GM18868 (cell line): ENCODE data around the gene ROBO2.

Experiments used
- ATAC-seq: cut with Tn5 transposase; IDR thresholded peaks from one replicate; pipeline ENCODE4 v1.9.1; 2021; ENCODE audit warnings: mild to moderate bottlenecking, moderate library complexity; ENCODE audit not compliant: unreplicated experiment

ROBO2 gene

GRCh38 chr3:77188210-77188609 lies 148.3 kb downstream of the ROBO2 start:
- ATAC-seq = no peak

DNA sequence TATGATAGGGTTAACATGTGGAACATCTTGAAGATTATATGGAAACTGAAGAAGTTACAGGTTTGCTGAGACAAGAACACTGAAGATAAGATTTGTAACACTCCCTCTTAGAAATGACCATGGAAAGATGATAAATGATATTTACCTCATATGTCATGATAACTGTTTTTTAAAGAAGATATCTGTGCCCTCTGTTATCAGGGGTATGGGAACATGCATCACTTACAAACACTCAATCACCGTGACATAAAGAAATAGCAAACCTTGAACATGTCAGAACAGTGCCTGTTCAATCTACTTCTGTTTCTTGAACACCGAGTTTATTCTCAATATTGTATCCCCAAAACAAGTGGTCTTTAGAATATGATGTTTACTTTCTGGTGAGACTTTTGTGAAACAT lies 149.4 kb downstream of the ROBO2 start:
- ATAC-seq = no peak

- ATAC-seq = no peak
Observed at GRCh38 chr3:77189684-77190083, 149.8 kb downstream of the ROBO2 start.

- no peak for ATAC-seq
Observed at GRCh38 chr3:77190374-77190773, 150.5 kb downstream of the ROBO2 start.

DNA sequence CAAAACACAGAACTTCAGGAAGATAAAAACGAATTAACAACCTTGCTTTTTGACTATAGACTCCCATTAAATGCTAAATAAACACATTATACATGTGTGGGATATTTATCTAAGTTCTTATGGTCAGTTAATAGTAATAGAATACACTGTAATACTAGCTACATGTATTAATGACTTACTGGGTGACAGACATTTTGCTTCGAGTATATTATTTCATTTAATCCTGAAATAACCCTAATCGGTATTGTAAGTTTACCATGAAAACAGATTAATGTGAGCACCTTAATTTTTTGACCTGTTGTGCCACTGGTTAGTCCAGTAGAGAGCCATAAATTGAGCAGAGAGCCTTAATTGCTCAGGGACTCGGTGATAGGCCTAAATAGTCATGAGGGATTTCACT lies 151.1 kb downstream of the ROBO2 start:
- no peak for ATAC-seq

DNA sequence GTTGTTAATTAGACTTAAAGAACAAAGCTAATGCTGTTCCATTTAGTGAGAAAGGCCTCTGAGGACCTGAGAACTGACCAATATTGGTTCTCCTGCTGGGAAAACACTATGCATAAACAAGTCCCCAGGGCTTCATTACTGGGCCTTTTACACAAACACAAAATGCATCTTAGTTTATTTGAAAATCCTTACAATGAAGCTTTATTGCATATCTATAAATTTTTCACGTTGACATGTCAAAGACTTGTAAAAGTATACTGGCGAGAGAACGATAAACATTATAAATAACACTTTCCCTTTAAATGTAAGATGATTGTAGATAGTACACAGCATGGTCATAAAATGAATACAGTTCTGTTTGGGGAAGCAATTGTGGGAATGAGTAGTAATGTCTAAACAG lies 151.7 kb downstream of the ROBO2 start:
- ATAC-seq = no peak

DNA sequence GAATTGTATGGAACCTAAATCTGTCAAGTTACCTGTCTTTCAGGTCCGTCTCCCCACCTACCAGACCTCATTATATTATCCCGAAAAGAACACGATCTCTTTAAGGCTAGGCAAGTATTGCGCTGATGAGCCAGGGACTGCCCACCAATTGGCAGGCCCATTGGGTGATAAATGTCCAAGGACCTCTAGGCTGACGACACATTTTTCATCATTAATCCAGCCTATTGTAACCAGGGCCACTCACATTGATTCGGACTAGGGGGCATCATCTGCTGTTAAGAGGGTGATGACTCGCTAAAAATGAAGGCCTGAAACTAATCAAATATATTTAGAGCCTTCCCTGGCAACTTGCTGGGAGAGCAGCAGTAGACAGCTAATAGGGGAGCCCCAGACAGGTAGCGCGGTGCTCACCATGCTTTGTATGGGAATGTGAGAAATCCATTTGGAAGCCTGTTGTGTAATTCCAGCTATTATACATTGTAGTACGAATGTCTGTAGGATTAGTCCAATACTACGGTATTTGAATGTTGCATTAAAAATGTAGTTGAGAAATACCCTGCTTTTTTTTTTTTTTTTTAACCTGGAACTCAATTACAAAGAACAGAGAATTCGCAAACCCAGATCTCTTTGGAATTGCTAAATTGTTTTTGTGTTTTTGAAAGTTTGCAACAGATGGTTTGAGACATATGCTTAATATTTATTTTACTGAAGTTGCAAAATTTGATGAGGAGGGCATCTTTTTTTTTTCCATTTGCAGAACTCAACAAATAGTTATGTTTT lies 156.1 kb downstream of the ROBO2 start:
- ATAC-seq = no peak

DNA sequence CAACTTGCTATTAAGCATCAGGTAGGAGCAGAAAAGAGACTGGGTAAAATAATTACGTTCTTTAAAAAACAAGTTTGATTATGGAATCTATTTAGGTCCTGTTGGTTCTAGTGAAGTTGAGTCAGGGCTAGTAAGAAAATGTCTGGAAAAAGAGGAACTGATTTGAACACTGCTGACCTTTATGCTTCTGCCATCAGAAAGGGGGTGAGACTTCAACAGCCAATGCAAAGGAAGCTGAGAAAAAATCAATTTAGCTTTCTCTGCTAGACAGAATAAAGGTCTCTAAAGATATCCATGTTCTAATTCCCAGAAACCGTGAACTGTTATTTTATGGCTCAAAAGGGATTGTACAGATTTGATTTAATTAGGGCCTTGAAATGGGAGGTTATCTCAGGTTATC lies 157.5 kb downstream of the ROBO2 start:
- ATAC-seq = no peak

DNA sequence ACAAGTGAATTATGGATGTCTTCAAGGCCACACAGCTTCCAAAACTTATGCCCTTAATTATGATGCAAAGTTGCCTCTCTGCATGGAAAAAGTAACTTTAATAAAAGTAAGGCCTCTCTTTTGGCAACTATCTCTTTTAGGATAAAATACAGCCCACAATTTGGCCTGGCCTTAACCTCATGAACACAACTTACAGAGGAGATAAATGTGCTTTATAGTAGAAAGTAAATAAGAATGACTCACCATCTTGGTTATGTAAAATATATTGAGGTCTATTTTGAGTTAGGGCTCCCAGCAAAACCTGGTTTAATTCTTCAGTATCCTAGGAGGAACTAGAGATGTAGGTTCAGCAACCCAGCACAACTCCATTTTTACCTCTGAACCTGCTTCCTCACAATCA lies 164.0 kb downstream of the ROBO2 start:
- ATAC-seq = no peak

GRCh38 chr3:77204788-77205187 lies 164.9 kb downstream of the ROBO2 start:
- ATAC-seq = no peak

GRCh38 chr3:77207753-77208152 lies 167.9 kb downstream of the ROBO2 start:
- ATAC-seq = no peak

DNA sequence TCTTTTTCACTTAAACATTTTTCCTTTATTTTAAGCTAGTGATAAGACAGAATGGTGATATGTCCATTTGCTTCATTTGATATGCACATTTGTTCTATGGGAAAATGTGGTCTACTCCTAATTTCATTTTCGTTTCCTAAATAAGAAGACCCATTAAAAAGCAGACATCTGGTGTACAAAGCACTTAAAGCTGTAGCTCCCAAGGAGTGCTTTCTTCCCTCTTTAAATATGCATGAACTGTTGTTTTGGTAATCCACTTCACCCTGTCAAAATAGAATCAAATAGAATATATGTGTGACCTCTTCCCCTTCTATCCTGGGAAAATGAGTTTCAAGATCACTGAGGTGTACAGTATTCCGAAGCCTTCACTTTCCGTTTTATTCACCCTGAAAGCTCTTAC lies 182.8 kb downstream of the ROBO2 start:
- ATAC-seq = no peak

DNA sequence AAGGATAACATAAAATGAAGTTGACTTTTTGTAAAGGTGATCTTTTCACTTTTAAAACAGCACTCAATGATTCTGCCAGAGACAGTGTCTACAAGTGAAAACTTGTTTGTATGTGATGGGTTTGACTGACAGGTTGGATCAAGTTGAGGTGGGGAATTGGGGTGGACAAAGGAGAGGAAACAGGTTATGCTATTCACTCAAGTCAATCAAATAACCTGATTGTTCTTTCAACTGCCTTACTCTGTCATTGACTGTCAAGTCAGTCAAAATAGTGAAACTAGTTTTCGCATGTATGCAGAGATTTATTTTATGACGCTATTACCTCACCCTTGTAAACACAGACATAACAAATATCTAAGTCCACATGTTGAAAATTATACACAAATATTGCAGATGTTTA lies 187.7 kb downstream of the ROBO2 start:
- no peak for ATAC-seq

- ATAC-seq = no peak
Observed at GRCh38 chr3:77232557-77232956, 192.7 kb downstream of the ROBO2 start.

GRCh38 chr3:77234004-77234403 lies 194.1 kb downstream of the ROBO2 start:
- ATAC-seq = no peak

- no peak for ATAC-seq
Observed at GRCh38 chr3:77236118-77236517, 196.2 kb downstream of the ROBO2 start.

DNA sequence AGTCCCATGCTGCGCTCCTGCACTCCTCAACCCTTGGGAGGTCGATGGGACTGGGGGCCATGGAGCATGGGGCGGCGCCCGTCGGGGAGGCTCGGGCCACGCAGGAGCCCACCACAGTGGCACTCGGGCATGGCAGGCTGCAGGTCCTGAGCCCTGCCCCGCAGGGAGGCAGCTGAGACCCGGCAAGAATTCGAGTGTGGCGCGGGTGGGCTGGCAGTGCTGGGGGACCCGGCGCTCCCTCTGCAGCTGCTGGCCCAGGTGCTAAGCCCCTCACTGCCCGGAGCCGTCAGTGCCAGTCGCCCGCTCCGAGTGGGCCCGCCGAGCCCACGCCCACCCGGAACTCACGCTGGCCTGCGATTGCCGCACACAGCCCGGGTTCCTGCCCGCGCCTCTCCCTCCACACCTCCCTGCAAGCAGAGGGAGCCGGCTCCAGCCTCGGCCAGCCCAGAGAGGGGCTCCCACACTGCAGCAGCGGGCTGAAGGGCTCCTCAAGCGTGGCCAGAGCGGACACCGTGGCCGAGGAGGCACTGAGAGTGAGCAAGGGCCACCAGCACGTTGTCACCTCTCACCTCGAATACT lies 200.3 kb downstream of the ROBO2 start:
- ATAC-seq = no peak

- no peak for ATAC-seq
Observed at GRCh38 chr3:77242371-77242770, 202.5 kb downstream of the ROBO2 start.

DNA sequence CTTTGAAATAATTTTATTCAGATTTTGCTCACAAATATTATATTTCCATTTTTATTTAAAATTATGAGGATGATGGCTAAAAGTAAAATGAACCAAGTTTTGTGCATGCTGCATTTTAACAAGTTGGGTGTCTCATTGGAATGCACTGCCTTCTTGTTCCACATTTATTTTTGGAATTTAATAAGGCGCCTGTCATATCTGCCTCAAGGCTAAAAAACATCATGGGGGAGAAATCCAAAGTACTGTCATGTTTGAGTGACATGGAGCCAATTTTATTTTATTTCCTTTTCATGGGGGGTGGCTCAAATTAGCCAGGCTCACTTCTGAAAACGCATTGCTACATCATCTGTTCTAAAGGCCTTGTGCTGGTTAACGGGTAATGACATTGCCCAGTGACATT lies 205.1 kb downstream of the ROBO2 start:
- ATAC-seq = no peak

DNA sequence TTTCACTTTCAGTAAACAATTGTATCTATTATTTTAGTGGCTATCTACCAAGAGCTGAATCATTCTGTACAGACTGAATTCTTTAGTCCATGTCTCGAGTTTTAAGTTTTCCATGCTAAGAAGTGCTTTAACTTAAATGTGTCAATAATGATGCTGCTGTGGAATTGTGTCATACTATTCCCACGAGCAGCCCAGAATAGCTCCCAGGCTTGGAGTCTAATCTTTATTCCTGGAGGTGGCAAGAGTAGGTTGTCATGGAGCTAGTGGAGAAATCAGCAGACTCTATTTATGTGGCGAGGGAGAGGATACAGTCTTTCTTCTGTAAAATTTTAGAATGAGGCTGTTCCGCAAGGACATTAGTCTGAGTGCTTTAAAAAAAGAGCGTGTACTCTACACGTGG lies 207.2 kb downstream of the ROBO2 start:
- no peak for ATAC-seq

DNA sequence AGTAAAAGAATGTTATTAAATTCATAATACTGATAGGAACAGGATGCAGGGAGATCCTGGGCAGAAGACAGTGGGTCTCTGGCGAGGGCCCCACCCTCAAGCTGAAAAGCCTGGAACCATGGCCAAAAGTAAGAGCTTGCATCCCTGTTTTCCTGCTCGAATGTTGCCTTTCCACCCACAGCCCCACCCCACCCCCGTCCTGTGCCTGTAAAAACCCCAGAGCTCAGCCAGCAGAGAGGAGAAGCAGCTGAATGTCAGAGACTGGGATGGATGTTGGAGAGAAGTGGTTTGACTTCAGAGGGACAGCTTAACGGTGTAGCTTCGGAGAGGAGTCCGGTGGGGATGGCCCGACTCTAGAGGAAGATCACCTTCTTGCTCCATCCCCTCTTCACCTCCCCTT lies 207.9 kb downstream of the ROBO2 start:
- no peak for ATAC-seq

GRCh38 chr3:77248420-77248819 lies 208.5 kb downstream of the ROBO2 start:
- ATAC-seq = no peak

GRCh38 chr3:77251136-77251535 lies 211.2 kb downstream of the ROBO2 start:
- ATAC-seq = no peak
